Thoracic aorta (tissue), 2 donors: Measurements from ENCODE around the gene UFC1. TPM values are rescaled to one million over a fixed set of nuclear protein-coding genes. Genes with fewer than 3 reads are reported as not detected.

Experiments used
- ATAC-seq: fragments of 150-250 bp; one replicate; pipeline ENCODE4 v1.8.0; 2017; ENCODE audit warnings: low read depth; ENCODE audit not compliant: insufficient number of reproducible peaks, low FRiP score
- DNase-seq: peaks from one replicate; pipeline ENCODE4 v3.0.0-alpha.2; 2020; ENCODE audit warnings: low spot score
- H3K27ac ChIP-seq, 2 donors: fragments of 200-600 bp; sonication (generic); 1 replicate in 1 of 2; 2 replicates in 1 of 2; pipeline ENCODE4 v1.5.1; 2016; ENCODE audit warnings: mild to moderate bottlenecking in 2 of 2, moderate library complexity in 2 of 2
- H3K27me3 ChIP-seq: fragments of 200-600 bp; sonication (generic); replicated peaks from 2 replicates; pipeline ENCODE4 v1.6.0; 2016; ENCODE audit warnings: mild to moderate bottlenecking; ENCODE audit not compliant: insufficient read depth
- H3K36me3 ChIP-seq: fragments of 200-600 bp; sonication (generic); one replicate; pipeline ENCODE4 v1.5.1; 2016
- H3K4me1 ChIP-seq, 2 donors: fragments of 200-600 bp; sonication (generic); 1 replicate in 1 of 2; 2 replicates in 1 of 2; pipeline versions ENCODE4 v1.5.1 to v1.6.0; 2016; ENCODE audit warnings: low read depth in 2 of 2, mild to moderate bottlenecking in 1 of 2; ENCODE audit not compliant: control insufficient read depth in 1 of 2
- H3K4me3 ChIP-seq: fragments of 200-600 bp; sonication (generic); 2 replicates; pipeline ENCODE4 v1.5.1; 2016; ENCODE audit warnings: mild to moderate bottlenecking
- H3K9me3 ChIP-seq: fragments of 200-600 bp; sonication (generic); 2 replicates; pipeline ENCODE4 v1.5.1; 2016
- total RNA-seq, 2 donors: library from RNA; depleted of rRNA; stranded (reverse); fragments of >200 nt; gene quantifications; one replicate each; pipeline versions ENCODE4 v1.1.0 to v1.2.3, GENCODE V29; 2016
- TF ChIP-seq, protein P1 (sequence below): fragments of 200-600 bp; sonication (generic); IDR thresholded peaks from one replicate; pipeline ENCODE4 v1.5.1; 2019; ENCODE audit warnings: antibody characterized with exemption

UFC1 gene
- total RNA-seq, 2 donors from 2014 or later, result 54.2 to 73.9 TPM

GRCh38 chr1:161157867-161158266, 4.1 kb downstream of the UFC1 start:
- H3K4me3 ChIP-seq, result no peak overlapping the region
- DNase-seq (no peak), ATAC-seq (no peak)
- no peaks in the 10 kb centered on the region for H3K27me3 ChIP-seq
- no peak overlapping the region for H3K27ac ChIP-seq
- peaks cover 21 to 39% of the 10 kb centered on the region in 2 donors for H3K4me1 ChIP-seq
- no peaks in the 10 kb centered on the region for H3K9me3 ChIP-seq
- peaks cover 7% of the 10 kb centered on the region for H3K36me3 ChIP-seq
- TF ChIP-seq, protein P1, sequence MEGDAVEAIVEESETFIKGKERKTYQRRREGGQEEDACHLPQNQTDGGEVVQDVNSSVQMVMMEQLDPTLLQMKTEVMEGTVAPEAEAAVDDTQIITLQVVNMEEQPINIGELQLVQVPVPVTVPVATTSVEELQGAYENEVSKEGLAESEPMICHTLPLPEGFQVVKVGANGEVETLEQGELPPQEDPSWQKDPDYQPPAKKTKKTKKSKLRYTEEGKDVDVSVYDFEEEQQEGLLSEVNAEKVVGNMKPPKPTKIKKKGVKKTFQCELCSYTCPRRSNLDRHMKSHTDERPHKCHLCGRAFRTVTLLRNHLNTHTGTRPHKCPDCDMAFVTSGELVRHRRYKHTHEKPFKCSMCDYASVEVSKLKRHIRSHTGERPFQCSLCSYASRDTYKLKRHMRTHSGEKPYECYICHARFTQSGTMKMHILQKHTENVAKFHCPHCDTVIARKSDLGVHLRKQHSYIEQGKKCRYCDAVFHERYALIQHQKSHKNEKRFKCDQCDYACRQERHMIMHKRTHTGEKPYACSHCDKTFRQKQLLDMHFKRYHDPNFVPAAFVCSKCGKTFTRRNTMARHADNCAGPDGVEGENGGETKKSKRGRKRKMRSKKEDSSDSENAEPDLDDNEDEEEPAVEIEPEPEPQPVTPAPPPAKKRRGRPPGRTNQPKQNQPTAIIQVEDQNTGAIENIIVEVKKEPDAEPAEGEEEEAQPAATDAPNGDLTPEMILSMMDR, result no peak

GRCh38 chr1:161158316-161159010, 4.7 kb downstream of the UFC1 start:
- Histone ChIP-seq H3K4me1 (peaks cover 21 to 39% of the 10 kb centered on the region in 2 donors), H3K4me3 (peak overlapping the region; percentile 79), H3K36me3 (peaks cover 7% of the 10 kb centered on the region), H3K9me3 (no peaks in the 10 kb centered on the region), H3K27ac (peak overlapping the region; percentile 70 to 79), H3K27me3 (no peaks in the 10 kb centered on the region)
- DNase-seq (no peak), ATAC-seq (no peak)
- TF ChIP-seq, protein P1, result no peak

DNA sequence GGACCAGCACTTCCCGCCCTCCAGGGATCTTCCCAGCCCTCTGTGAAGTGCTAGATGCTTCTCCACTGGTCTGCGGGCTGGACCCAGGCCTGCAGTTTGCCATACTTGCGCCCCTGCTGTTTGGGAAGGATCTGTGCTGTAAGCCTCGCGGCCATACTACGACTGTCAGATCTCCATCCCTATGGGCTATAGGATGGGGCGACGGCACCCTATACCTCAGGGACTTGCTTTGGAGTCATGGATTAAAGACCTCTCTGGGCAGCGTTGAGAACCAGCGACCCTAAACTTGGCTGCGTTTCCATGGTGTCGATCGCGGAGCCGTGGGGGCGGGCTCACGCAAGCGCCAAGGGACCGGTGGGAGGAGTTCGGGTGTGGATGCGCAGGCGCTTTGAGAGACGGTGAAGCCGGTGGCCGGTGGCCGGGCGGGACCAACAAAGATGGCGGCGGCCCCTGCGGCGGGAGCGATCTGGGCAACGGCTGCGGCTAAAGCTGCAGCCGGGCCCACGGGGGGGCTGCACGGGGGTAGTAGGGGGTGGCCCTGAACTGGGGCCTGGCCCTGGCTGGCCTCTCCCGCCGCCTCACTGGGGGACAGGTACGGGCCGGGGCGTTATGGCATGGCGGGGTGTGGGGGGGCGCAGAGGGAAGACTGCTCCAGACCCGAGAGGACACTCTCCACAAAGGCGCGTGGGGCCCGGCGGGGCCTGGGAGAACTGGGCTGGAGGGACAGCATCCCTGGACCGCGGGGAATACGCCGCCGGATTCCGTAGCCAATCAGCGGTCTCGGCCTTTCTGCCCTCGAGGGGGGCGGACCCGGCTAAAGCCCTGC, 5.5 kb downstream of the UFC1 start, which contains the start of gene USP21:
USP21 (plus strand) TSS at position 414 of the 826 bp plus-strand sequence. CDS start 1,141 bp downstream, outside the sequence.
- Histone ChIP-seq H3K36me3 (peaks cover 7% of the 10 kb centered on the region), H3K27me3 (no peaks in the 10 kb centered on the region), H3K4me1 (peaks cover 21 to 39% of the 10 kb centered on the region in 2 donors)

GRCh38 chr1:161159913-161160243, 6.1 kb downstream of the UFC1 start:
- H3K27ac ChIP-seq, result peak overlapping the region; percentile 70 to 79
- DNase-seq, result no peak
- TF ChIP-seq, protein P1, result no peak
- no peaks in the 10 kb centered on the region for H3K27me3 ChIP-seq
- H3K36me3 ChIP-seq, result peaks cover 7% of the 10 kb centered on the region
- peaks cover 17 to 34% of the 10 kb centered on the region in 2 donors for H3K4me1 ChIP-seq
- ATAC-seq, result no peak
- peak overlapping the region; percentile 79 for H3K4me3 ChIP-seq
- no peaks in the 10 kb centered on the region for H3K9me3 ChIP-seq

More for the DNA sequence above, 5.5 kb downstream of the UFC1 start, which contains the start of gene USP21:
- Histone ChIP-seq H3K27ac (peak within 1 kb of the TSS; percentile 70 to 79), H3K9me3 (no peaks in the 10 kb centered on the region), H3K4me3 (peak within 1 kb of the TSS; percentile 79)
- DNase-seq, result peak; percentile 67
- TF ChIP-seq, protein P1, result no peak
- peak; percentile 67 for ATAC-seq

DNA sequence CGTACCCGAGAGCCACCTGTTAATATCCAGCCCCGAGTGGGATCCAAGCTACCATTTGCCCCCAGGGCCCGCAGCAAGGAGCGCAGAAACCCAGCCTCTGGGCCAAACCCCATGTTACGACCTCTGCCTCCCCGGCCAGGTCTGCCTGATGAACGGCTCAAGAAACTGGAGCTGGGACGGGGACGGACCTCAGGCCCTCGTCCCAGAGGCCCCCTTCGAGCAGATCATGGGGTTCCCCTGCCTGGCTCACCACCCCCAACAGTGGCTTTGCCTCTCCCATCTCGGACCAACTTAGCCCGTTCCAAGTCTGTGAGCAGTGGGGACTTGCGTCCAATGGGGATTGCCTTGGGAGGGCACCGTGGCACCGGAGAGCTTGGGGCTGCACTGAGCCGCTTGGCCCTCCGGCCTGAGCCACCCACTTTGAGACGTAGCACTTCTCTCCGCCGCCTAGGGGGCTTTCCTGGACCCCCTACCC, 6.9 kb downstream of the UFC1 start:
- H3K4me3 ChIP-seq, result no peak overlapping the region
- no peaks in the 10 kb centered on the region for H3K27me3 ChIP-seq
- H3K36me3 ChIP-seq, result peaks cover 7% of the 10 kb centered on the region
- H3K4me1 ChIP-seq, result peaks cover 23 to 36% of the 10 kb centered on the region in 2 donors
- DNase-seq, result no peak
- H3K9me3 ChIP-seq, result no peaks in the 10 kb centered on the region
- ATAC-seq, result no peak
- H3K27ac ChIP-seq, result no peak overlapping the region
- TF ChIP-seq, protein P1, result no peak
